Osteoblast (primary cell): ENCODE data around the gene NPEPL1. TPM values are rescaled to one million over a fixed set of nuclear protein-coding genes. Genes with fewer than 3 reads are reported as not detected.
A peak's percentile ranks its signal among the peaks of the same experiment; 100 is the strongest.

ENCODE experiments used
- DNase-seq: peaks from one replicate; pipeline ENCODE4 v3.0.0; 2011; ENCODE audit warnings: low spot score, mixed read lengths; ENCODE audit not compliant: insufficient read length; ENCODE audit errors: missing footprints
- H2AFZ ChIP-seq: 2 replicates; pipeline ENCODE4 v1.6.0; 2011; ENCODE audit warnings: mild to moderate bottlenecking, low read length
- H3K27ac ChIP-seq: 2 replicates; pipeline ENCODE4 v1.5.1; 2011; ENCODE audit warnings: mild to moderate bottlenecking, low read depth, low read length, moderate library complexity
- H3K27me3 ChIP-seq: 2 replicates; pipeline ENCODE4 v1.6.0; 2012; ENCODE audit warnings: mild to moderate bottlenecking, control low read depth, inconsistent platforms, low read length, moderate library complexity; ENCODE audit not compliant: insufficient read depth
- H3K36me3 ChIP-seq: 2 replicates; pipeline ENCODE4 v1.5.1; 2011; ENCODE audit warnings: mild to moderate bottlenecking, low read length, control low read depth, moderate library complexity; ENCODE audit not compliant: insufficient read depth
- H3K4me1 ChIP-seq: 2 replicates; pipeline ENCODE4 v1.5.1; 2011; ENCODE audit warnings: mild to moderate bottlenecking, low read length, control low read depth, moderate library complexity; ENCODE audit not compliant: insufficient read depth
- H3K4me2 ChIP-seq: 2 replicates; pipeline ENCODE4 v1.6.0; 2011; ENCODE audit warnings: mild to moderate bottlenecking, low read length; ENCODE audit not compliant: insufficient read depth
- H3K4me3 ChIP-seq: fragments of 200-600 bp; sonication (generic); 3 replicates; pipeline ENCODE4 v1.5.1; 2012; ENCODE audit warnings: mild to moderate bottlenecking, low read length, inconsistent platforms; ENCODE audit not compliant: insufficient read depth
- H3K79me2 ChIP-seq: 2 replicates; pipeline ENCODE4 v1.6.0; 2012; ENCODE audit warnings: mild to moderate bottlenecking, low read length, control low read depth, inconsistent platforms; ENCODE audit not compliant: insufficient read depth
- H3K9me3 ChIP-seq: 2 replicates; pipeline ENCODE4 v1.5.1; 2011; ENCODE audit warnings: low read depth, low read length, control low read depth
- H4K20me1 ChIP-seq: 2 replicates; pipeline ENCODE4 v1.6.0; 2012; ENCODE audit warnings: mild to moderate bottlenecking, low read length, control low read depth; ENCODE audit not compliant: insufficient read depth
- total RNA-seq: library from RNA; depleted of rRNA; stranded (reverse); fragments of >200 nt; gene quantifications from 2 replicates; pipeline ENCODE4 v1.2.3, GENCODE V29; 2012
- TF ChIP-seq, protein P1 (sequence below): IDR thresholded peaks from 2 replicates; pipeline ENCODE4 v1.5.1; 2011; ENCODE audit warnings: mild to moderate bottlenecking, low read depth, low read length, moderate library complexity; ENCODE audit errors: extremely low read depth

Gene NPEPL1
- total RNA-seq, 1 donor = 29.7 TPM

DNA sequence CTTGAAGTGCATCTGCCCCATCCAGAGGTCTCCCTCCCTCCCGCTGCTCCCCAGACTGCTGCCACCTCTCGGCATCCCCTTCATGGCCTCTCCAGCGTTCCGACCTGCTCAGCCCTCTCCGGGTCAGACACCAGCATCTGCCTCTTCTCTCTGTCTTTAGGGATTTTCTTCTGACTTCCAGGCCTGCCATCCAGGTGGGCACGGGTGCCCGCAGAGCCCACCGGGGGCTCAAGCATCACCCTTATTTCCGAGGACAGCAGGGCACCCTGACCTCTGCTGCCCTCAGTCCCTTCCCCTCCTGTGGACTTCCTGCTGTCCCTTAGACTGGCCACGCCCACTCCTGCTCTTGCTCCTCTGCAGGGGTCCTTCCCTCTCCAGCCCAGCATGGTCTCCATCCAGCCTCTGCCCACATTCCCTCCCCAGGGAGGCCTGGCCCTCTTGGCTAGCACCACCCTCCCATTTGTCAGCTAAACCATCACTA lies 3.3 kb downstream of the NPEPL1 start:
- no peaks in the 10 kb centered on the region for H3K27me3 ChIP-seq
- H3K4me1 ChIP-seq = peaks cover 10% of the 10 kb centered on the region
- H3K79me2 ChIP-seq = peaks cover 18% of the 10 kb centered on the region
- H3K27ac ChIP-seq = no peak overlapping the region
- no peaks in the 10 kb centered on the region for H3K9me3 ChIP-seq
- H3K36me3 ChIP-seq = peaks cover 23% of the 10 kb centered on the region
- no peak overlapping the region for H3K4me3 ChIP-seq
- H3K4me2 ChIP-seq = no peak overlapping the region
- H2AFZ ChIP-seq = no peak overlapping the region
- TF ChIP-seq, protein P1, sequence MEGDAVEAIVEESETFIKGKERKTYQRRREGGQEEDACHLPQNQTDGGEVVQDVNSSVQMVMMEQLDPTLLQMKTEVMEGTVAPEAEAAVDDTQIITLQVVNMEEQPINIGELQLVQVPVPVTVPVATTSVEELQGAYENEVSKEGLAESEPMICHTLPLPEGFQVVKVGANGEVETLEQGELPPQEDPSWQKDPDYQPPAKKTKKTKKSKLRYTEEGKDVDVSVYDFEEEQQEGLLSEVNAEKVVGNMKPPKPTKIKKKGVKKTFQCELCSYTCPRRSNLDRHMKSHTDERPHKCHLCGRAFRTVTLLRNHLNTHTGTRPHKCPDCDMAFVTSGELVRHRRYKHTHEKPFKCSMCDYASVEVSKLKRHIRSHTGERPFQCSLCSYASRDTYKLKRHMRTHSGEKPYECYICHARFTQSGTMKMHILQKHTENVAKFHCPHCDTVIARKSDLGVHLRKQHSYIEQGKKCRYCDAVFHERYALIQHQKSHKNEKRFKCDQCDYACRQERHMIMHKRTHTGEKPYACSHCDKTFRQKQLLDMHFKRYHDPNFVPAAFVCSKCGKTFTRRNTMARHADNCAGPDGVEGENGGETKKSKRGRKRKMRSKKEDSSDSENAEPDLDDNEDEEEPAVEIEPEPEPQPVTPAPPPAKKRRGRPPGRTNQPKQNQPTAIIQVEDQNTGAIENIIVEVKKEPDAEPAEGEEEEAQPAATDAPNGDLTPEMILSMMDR = no peak
- H4K20me1 ChIP-seq = no peaks in the 10 kb centered on the region
- DNase-seq = no peak

DNA sequence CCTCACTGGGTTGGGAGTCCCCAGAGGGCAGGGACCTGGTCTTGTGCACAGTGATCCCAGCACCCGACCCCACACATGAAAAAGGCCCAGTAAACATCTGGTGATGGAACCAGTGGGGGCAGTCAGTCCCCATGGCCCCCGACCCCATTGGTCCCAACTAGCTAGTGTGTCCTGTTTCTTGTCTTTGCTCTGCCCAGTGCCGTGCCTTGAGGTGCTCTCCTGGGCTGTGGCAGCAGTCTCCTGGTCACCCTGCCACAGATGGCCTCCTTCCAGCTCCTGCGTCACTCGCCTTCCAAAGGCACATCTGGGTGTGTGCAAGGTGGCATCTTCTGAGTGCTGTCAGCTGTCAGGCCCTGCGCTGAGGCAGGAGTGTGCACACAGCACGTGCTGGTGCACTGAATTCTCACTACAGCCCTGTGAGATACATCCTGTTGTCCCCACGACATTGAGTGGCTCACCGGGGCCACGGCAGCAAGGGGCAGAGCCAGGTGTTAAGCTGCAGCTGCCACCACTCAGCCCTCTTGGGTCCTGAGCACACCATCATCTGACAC lies 3.9 kb downstream of the NPEPL1 start:
- TF ChIP-seq, protein P1 = no peak
- Histone ChIP-seq H3K4me1 (peaks cover 6% of the 10 kb centered on the region), H3K79me2 (peaks cover 18% of the 10 kb centered on the region), H3K4me3 (no peak overlapping the region), H2AFZ (no peak overlapping the region), H4K20me1 (no peaks in the 10 kb centered on the region), H3K9me3 (no peaks in the 10 kb centered on the region), H3K36me3 (peaks cover 23% of the 10 kb centered on the region), H3K4me2 (no peak overlapping the region), H3K27me3 (no peaks in the 10 kb centered on the region), H3K27ac (no peak overlapping the region)
- DNase-seq = peak; percentile 81

DNA sequence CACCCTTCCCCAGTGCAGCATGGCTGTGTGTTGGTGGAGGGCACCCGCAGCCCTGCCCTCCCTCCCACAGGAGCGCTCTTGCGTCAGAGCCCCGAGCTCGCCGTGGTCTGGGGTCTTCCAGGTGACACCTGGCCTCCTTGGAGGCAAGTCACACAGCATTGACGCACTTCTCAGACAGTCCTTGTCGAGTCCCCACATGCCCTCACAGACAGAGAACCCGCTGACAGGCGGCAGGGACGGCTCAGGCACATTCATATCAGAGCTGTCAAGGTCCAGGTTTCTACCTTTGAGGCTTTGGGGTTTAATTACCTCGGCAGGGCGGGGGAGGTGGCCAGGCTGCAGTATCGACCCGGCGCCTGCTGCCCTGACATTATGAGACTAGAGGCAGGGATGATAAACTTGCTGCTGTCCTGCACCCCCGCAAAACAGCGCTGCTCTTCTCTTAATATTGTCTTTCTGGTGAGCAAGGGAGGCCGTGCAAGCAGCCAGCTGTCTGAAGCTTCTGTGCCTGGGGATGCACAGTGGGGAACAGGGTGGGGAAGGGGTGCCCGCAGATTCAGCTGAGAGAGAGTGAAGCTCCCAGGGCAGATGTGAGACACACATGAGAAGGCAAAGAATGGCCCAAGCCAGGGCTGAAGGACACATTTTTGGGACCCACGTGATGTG lies 4.7 kb downstream of the NPEPL1 start:
- Histone ChIP-seq H3K4me1 (peaks cover 6% of the 10 kb centered on the region), H3K4me2 (no peak overlapping the region), H2AFZ (no peak overlapping the region), H4K20me1 (no peaks in the 10 kb centered on the region), H3K4me3 (no peak overlapping the region), H3K79me2 (peaks cover 18% of the 10 kb centered on the region), H3K9me3 (no peaks in the 10 kb centered on the region), H3K27me3 (no peaks in the 10 kb centered on the region), H3K27ac (no peak overlapping the region), H3K36me3 (peaks cover 24% of the 10 kb centered on the region)
- TF ChIP-seq, protein P1 = no peak
- peak; percentile 62 for DNase-seq

DNA sequence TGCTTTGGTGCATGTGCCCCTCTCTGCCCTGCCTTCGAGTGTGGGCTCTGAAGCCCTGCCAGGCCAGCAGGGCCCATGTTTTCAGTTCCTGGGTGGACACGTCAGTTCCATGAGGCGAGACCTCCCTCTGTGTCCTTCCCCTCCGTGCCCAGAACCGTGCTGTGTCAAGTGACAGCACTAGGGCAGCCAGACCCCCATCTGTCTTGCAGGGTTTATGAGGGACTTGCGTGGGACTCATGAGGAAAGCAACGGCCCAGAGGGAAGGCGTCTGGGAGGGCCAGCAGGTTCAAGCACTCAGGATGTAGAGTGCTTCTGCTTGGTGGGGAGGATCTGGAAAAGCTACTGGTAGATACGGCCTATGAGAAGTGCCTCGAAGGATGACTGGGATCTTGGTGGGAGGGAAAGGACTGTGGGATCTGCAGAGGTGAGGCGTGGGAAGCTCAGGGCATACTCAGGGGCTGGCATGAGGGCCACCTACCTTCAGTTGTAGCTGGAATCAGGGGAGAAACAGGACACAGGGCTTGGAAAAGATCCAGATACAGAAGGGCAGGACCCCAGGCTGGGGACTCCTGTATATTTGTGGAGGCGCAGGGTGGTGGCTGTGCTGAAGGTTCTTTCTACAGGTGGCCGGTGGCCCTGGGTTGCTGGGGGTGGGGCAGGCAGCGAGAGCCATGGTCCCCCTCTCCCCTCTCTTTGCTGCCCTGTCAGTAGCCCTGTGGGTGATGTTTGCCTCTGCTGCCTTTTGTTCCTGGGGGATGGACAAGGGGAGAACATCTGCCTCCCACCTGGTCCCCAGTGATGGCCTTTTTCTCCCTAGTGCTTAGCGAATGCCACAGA lies 5.5 kb downstream of the NPEPL1 start:
- no peak overlapping the region for H2AFZ ChIP-seq
- no peak overlapping the region for H3K27ac ChIP-seq
- H3K79me2 ChIP-seq = peaks cover 18% of the 10 kb centered on the region
- peak; percentile 83 for DNase-seq
- no peaks in the 10 kb centered on the region for H3K27me3 ChIP-seq
- TF ChIP-seq, protein P1 = no peak
- no peaks in the 10 kb centered on the region for H4K20me1 ChIP-seq
- H3K4me3 ChIP-seq = no peak overlapping the region
- H3K9me3 ChIP-seq = no peaks in the 10 kb centered on the region
- no peak overlapping the region for H3K4me2 ChIP-seq
- H3K36me3 ChIP-seq = peaks cover 31% of the 10 kb centered on the region
- H3K4me1 ChIP-seq = peaks cover 6% of the 10 kb centered on the region
